Measurements from ENCODE around the gene RNU7-1.

RNU7-1 gene

GRCh38 chr12:6953442-6954315, 10.1 kb downstream of the RNU7-1 start:
- DNase-seq (ENCODE audit: low spot score) = no peak

DNA sequence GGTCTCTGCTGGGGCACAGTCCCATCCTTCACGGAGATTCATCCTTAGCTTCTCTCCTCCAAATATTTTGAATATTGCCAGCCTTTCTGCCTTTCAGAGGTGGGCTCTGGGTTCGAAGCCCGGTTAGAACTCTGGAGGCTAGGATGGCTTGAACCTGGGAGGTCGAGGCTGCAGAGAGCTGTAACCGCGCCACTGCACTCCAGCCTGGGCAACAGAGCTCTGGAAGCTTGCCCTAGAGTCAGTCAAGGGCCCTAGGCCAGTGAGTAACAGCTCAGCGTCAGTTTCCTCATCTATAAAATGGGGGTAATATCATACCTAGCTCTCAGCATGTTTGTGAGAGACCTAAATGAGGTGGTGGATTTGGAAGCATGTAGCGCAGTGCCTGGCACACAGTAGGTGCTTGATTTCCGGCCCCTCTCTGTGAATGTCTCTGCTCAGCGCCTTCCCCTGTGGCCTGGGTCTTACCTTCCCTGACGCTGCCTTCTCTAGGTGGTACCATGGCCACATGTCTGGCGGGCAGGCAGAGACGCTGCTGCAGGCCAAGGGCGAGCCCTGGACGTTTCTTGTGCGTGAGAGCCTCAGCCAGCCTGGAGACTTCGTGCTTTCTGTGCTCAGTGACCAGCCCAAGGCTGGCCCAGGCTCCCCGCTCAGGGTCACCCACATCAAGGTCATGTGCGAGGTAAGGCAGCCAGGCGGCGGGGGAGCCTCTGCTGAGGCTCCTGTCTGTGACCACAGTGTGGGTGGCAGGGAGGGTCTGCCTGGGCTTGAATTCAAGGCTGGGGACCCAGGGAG, 10.9 kb downstream of the RNU7-1 start:
- DNase-seq (ENCODE audit: low spot score) = no peak

GRCh38 chr12:6955108-6956020, 11.7 kb downstream of the RNU7-1 start:
- DNase-seq (ENCODE audit: low spot score) = no peak

DNA sequence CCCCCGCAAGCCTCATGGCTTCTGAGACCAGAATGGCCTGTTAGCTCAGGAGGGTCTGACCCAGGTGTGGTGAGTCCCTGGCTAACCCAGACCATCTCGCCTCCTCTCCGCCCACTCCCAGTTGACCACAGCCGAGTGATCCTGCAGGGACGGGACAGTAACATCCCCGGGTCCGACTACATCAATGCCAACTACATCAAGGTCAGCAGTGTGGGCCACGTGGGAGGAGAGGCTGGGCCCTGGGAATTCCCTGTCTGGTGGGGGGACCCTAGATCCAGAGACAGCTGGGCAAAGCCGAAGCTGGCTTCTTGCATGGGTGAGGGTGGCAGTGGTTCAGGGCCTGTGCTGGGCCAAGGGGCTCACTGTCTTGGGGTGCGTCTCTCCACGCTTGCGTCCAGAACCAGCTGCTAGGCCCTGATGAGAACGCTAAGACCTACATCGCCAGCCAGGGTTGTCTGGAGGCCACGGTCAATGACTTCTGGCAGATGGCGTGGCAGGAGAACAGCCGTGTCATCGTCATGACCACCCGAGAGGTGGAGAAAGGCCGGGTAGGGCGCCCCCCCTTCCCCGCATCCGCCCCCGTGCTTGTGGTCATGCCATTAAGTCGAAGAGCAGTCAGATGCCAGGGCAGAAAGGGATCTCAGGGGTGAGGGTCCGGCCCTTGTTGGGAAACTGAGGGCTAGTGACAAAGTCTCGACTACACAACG, 12.6 kb downstream of the RNU7-1 start:
- no peak for DNase-seq (ENCODE audit: low spot score)

DNA sequence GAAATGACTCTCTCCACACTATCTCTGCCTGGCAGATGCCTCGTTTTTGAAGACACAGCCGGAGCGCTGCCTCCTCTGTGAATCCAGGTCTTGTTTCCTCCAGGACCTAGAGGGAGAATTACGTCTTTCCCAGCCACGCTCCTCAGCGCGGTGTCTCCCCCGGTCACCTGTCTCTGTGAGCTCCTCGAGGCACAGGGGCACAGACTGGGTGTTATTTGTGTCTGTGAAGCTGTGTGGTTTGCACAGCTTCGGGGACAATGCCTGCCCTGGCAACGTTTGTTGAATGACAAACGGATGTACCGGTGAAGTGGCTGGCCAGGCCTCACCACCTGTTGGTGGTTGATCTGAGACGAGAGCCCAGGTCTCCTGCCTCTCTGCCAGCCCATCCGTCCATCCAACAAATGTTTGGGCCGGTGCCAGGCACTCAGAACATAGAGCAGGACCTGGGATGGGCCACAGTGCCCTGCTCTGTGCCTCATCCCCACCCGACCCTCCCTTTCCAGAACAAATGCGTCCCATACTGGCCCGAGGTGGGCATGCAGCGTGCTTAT, 13.6 kb downstream of the RNU7-1 start:
- no peak for DNase-seq (ENCODE audit: low spot score)

GRCh38 chr12:6957741-6958608, 14.4 kb downstream of the RNU7-1 start:
- no peak for DNase-seq (ENCODE audit: low spot score)

GRCh38 chr12:6958609-6959057, 15.0 kb downstream of the RNU7-1 start:
- no peak for DNase-seq (ENCODE audit: low spot score)

DNA sequence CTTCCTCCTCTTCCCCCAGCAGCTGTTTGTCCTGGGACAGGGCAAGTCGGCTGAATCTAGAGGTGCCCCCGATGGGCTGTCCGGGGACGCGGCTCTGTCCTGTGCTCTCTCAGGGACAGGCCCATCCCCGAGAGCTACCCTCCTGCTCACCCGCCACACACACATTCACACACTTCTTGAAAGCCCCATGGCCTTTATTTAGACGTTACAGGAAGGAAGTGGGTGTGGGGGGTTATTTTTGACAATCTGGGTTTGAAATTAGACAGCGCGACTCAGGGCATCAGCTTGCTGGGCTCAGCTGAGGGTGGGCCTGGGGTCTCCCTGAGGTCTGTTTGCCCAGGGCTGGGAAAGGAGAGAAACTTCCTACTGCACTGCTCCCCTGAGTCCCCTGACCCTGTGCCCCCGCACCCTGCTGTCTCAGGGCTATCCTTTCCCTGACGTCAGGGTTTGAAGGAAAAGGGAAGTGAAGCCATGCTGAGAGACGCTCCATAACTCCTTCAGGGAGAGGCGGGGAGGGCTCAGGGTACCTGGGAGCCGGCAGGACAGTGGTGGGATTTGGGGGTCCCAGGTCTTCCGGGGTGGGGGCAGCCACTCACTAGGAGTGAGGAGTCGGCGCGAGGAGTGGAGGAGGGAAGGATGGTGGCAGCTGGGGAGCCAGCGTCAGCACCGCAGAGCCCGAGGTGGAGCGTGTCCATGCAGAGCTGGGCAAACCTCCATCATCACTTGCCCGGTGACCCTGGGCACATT, 15.6 kb downstream of the RNU7-1 start:
- no peak for DNase-seq (ENCODE audit: low spot score)

- no peak for DNase-seq (ENCODE audit: low spot score)
These were observed 16.4 kb downstream of the RNU7-1 start for GRCh38 chr12:6959805-6960592.

DNA sequence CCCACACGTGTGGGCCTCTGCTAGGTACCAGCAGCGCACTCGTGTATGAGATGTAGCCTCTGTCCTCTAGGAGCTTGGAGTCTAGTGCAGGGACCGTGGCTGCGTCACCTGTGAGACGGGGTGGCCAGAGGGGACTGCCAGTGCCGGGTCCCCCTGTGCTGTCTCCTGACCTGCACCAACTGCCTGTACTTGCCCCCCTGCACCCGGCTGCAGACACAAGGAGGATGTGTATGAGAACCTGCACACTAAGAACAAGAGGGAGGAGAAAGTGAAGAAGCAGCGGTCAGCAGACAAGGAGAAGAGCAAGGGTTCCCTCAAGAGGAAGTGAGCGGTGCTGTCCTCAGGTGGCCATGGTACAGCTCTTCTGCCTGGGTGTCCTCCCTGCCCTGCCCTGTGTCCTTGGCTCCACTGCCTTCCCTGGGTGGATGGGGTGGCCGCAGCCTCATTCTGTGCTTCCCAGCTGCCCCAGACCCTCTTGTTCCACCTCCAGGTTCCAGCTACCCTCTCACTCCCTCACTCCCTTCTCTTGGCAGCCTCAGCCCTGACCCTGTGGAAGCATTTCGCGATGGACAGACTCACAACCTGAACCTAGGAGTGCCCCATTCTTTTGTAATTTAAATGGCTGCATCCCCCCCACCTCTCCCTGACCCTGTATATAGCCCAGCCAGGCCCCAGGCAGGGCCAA, 17.1 kb downstream of the RNU7-1 start:
- DNase-seq (ENCODE audit: low spot score) = no peak

GRCh38 chr12:6961278-6961694, 17.7 kb downstream of the RNU7-1 start:
- peak; percentile 37 for DNase-seq (ENCODE audit: low spot score)

DNA sequence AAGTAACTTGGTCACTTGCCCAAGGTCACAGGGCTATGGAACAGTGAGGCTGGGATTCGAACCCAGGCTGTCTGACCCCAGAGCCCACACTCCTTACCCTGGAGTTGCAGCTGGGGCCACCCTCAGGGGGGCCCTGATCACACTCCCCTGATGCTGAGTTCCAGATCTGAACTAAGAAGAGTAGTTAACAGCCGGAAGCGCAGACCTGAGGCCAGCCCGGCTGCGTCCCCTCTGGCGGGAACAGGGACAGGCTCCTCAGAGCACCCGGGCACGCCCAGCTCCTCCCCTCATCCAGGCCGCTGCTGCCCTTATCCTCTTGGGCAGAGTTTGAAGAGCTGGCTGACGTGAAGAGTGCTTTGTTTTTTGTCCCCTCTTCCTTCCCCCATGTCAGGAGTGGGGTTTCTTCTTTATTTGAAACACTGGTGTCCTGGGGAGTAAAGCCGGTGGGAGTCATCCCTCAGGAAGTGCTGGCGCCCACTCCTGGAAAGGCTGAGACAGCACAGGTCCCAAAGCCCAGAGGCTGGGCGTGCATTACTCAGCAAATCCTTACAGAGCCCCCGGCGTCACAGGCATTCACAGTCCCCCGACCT, 18.2 kb downstream of the RNU7-1 start:
- peak; percentile 87 for DNase-seq (ENCODE audit: low spot score)

- DNase-seq (ENCODE audit: low spot score) = peak; percentile 35
These were observed 18.8 kb downstream of the RNU7-1 start for GRCh38 chr12:6962285-6963015.

DNA sequence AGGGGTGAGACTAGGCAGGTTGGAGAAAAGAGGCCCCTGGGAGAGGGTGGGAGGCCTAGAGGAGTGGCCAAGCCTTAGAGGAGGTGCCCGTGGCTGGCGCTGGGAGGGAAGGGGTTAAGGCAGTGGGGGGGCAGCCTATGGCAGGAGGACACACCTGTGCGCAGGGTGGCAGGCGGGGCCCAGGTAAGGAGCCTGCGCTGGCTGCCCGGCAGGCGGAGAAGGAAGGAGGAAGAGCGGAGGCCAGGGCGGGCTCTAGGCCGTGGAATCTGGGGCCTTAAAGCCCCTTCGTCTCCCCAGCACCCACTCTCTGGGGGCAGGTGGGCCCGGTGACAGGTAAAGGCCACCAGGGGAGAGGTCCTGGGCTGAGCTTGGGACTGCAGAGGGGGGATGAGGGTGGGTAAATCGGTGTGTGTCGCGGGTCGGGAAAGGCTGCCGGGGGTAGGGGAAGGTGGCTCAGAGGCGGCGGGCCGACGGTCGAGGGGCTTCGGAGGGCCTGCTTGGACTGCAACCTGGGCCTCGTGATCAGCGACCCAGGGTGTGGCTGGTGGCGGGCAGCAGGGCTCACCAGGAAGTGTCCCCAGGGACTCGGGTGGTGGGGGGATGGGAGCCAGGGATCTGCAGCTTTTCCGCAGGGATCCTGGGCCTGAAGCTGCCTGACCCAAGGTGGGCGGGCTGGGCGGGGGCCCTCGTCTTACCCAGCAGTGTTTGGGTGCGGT, 19.6 kb downstream of the RNU7-1 start:
- peak; percentile 77 for DNase-seq (ENCODE audit: low spot score)

DNA sequence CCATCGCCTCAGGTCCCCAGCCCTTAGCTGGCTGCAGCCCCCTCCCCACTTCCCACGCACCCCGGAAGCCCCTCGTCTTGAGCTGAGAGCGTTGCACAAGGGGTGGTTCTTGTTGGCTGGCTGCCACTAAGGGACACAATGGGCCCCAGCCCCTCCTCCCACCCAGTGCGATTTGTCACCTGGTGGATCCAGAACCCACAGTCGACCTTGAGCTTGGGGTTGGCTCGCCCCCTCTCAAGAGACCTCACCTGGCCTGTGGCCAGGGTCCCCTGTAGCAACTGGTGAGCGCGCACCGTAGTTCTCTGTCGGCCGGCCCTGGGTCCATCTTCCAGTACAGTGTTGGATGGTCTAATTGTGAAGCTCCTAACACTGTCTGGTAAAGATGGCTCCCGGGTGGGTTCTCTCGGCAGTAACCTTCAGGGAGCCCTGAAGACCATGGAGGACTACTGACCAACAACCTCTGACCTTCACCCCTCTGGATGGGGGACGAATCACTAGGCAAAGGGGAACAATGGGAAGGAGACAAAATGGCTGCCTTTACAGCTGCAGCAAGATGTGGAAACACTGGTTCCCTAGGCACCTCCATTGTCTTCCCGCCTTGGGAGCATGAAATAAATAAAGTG, 20.3 kb downstream of the RNU7-1 start:
- DNase-seq (ENCODE audit: low spot score) = no peak

DNA sequence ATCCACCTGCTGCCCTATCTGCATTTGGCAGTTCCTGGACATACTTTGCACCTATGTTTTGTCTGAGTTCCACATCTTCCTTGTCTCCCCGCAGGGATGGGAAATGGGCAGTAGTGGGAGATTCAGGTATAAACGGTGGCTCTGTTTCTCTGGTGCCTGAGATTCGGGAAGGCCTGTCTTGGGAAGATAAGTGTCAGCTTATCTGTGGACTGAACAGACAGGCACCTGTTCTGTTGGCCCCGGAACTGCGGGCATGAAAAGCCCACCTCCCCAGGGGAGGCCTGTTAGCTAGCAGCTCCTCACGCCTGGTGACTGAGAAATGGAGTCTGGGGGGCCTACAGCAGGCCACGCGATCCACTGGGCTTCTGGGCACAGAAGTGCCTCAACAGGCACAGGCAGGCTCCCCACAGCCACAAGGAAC, 21.0 kb downstream of the RNU7-1 start:
- no peak for DNase-seq (ENCODE audit: low spot score)

All from iPS-NIHi11 (cell line).